ELR (cell line): ENCODE measurements around the gene VPS4B.
A peak's percentile ranks its signal among the peaks of the same experiment; 100 is the strongest.
"Not testable (repeated sequence)": the region's sequence is repeated elsewhere in the genome, so short reads cannot be mapped to it uniquely, and the experiment has no call there.

Source experiments
- DNase-seq: peaks from one replicate; pipeline ENCODE4 v3.0.0-alpha.2; 2015; ENCODE audit warnings: low read depth

VPS4B gene

DNA sequence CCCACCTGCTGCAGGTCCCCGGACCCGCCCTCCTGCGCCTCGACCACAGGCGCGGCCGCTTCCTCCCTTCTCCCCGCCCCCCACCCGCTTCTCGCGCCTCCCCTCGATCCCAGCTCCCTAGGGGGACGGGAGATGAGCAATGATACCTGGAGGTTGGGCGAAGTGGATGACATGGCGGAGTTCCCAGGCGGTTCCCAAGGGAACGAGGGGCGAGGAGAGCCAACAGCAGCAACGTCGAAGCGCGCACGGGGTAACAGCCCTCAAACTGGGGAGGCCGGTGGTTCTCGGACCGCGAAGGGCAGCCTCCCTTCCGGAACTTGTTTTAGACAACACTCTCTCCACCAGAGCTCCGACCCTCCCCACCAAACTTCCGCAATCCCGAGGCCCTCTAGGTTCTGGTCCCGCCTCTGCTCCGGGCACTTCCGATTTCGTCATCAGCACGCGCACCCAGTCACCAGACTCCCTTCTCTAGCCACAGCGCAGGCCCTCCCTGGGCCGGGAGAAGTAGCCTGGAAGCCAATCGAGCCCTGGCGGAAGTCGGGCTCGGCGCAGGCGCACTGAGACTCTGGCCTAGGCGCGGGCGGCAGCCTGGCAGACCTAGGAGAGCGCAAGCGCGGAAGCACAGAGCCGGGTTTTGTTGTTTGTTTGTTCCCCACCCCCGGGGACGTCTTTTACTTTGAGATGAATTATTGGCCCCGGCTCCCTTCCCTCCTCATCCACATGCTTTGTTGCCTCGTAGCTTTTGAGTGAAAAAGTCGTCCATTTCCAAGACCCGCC lies at the start of gene VPS4B:
Gene VPS4B (minus strand): TSS at position 390 of the 777 bp plus-strand sequence. CDS start 217 bp downstream, at position 173.
- peak; percentile 99 for DNase-seq

DNA sequence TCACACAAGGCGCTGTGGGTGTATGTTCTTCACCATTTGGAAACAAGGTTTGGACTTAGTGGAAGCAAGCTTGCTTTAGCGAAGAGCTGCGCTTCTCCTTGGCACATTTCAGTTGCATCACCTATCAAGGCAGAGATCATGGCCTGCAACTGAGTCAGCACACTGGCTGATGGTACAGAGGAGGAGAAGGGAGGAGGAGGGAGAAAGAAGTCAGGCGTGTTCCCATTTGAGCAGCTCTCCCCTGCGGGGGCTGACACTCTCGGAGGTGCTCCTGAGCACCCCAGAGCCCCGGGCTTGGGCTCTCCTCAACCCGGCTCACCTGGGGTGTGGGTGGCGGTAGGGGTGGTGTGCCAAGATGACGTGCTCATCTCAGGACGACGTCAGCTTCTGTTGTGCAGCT lies 48.5 kb upstream of the VPS4B start:
- no peak for DNase-seq

DNA sequence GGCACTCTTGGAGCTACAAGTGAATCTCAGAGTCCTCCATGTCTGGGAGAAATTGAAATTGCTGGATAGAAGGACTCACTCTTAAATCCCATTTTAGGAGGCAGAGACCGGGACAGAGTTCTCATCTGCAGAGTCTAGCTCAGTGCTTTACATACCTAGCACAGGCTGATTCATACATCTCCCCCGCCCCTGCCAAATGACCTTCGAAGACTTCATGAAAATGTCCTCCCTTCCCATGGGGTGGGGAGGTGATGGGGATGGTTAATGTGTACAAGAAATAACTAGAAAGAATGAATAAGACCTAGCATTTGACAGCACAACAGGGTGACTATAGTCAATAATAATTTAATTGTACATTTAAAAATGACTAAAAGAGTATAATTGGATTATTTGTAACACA lies 46.3 kb upstream of the VPS4B start:
- no peak for DNase-seq

DNA sequence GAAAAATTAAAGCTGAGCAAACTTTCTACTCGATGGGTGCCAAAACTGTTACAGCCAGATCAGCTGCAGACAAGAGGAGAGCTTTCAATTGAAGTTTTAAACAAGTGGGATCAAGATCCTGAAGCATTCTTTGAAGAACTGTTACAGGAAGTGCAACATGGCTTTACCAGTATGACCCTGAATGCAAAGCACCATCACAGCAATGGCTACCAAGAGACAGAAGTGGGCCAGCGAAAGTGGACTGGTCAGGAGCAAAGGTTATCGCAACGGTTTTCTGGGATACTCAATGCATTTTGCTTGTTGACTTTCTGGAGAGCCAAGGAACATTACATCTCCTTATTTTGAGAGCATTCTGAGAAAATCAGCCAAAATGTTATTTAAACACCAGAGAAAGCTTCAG lies 45.4 kb upstream of the VPS4B start:
- no peak for DNase-seq

DNA sequence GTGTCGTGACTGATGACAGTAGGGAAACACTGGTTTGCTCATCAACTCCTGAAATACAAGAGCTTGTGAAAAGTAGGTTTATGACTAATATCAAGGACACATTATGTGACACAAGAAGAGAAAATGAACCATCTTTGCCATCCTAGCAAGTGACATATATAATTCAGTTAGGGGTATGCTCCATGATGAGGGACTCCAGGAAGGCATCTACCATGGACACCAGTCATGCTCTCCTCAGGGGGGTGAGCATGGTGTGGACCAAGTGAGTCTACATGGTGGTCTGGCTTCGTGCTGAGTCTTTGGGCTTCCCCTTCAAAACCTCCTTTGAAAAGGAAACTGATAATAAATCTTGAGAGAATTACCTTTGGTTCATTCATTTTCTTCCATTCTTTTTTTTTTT lies 42.8 kb upstream of the VPS4B start:
- no peak for DNase-seq

DNA sequence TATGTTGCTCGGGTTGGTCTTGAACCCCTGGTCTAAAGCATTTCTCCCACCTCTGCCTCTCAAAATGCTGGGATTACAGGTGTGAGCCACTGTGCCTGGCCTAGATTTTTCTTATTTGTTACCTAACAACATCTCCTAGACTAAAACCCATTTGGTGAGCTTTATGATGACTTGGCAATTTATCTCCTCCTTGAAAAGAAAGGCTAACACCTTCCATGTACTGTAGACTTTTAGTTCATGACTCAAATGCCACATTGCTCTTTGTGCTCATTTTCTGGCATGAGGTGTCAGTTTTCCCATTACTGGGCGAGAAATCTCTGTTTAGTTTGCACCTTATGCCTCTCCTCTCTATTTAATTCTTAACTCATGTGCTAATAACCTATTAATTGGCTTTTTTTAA lies 42.2 kb upstream of the VPS4B start:
- no peak for DNase-seq

DNA sequence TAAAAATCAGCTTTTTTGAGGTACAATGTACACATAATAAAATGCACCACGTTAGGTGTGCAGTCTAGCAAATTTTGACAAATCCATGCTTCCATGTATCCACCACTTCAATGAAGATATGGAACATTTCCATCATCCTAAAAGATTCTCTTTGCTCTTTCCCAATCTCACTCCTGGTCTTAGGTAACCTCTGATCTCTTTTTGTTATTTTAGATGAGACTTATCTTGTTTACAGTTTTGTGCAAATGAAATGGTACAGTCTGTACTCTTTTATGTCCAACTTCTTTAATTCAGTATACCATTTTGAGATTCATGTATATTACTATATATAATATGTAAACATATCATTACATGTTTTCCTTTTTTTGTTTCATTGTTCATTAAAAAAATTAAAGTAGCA lies 38.1 kb upstream of the VPS4B start:
- no peak for DNase-seq

DNA sequence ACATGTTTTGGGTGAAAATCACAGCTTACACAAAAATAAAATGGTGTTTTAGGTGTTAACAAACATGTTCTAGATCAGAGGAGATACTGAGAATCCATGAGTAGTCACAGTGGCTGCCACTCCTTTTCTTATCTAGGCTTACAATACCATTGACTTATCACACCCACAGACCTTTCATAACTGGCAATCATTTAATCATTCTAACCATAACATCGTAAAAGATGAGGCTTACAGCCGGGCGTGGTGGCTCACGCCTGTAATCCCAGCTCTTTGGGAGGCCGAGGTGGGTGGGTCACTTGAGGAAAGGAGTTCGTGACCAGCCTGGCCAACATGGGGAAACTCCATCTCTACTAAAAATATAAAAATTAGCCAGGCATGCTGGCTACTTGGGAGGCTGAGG lies 35.7 kb upstream of the VPS4B start:
- no peak for DNase-seq

DNA sequence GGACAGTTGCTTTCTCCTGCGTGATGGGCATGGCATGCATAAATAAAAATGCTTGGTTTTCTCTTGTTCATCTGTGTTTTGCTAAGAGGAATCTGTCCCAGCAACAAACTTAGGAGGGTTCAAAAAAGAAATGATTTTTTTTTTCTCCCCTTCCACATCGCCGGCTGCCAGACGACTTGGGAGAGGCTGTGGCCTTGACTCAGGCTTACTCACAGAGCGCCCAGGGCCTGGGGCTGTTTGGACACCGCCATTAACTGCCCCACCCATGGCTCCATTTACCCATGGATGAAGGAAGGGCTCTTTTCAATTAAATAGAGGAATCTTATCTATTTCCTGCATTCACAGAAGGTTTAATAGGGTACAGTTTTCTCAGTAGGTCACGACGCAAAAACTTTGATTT lies 32.2 kb upstream of the VPS4B start:
- peak; percentile 92 for DNase-seq

DNA sequence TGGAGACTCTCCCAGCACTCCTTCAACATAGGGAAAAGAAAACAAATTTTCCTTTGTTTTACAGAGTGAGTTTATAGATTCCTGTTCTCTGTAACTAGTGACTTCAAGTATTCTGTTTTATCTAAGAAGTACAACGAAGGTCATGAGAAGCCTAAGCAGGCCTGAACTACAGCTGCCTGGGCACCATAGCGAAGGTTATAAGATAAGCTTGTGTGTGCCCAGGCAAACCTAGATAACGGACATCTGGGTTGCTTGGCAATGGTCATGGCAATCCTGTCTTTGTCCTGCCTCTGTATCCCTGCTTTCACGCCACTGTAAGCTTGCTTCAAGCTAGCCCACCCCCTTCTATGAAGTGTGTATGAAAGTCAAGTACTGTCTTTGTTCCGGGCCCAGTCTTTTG lies 30.5 kb upstream of the VPS4B start:
- not testable (repeated sequence) for DNase-seq

DNA sequence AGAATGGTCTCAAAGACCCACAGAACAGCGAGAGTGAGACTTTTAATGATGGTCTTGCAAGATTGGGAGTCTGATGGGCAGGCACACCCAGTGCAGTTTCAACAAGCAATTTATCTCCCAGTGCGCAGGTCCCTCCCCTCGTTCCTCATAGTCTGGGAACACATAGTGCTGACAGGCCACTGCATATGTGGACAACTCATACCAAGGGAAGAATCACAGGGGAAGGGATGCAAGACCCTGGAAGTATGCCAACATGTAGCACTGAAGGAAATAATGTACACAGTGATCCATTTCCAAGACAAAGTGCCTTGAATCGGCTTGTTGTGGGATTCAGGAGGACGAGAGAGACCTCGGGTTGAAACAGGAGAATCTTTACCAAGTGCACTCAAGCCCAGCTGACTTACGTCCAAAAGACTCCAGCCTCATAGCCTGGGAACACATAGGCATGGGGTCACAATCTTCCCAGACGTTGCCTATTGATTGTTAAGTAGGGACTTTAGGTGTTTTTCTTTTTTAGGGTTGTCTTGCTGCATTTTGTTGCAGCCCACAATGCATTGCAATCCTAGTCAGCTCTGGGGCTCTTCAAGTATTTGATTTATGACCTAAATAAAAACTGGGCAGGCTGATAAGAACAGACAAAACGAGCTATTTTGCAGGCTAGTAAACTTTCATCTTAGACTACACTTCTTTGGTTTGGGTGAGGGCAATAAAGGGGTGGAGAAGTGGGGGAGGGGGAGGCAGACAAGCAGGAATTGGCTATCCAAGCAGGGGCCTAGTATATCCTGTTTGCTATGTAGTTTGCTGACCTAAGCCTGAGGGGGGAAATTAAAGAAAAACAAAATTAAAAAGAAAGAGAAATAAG lies 29.8 kb upstream of the VPS4B start:
- peak; percentile 35 for DNase-seq

DNA sequence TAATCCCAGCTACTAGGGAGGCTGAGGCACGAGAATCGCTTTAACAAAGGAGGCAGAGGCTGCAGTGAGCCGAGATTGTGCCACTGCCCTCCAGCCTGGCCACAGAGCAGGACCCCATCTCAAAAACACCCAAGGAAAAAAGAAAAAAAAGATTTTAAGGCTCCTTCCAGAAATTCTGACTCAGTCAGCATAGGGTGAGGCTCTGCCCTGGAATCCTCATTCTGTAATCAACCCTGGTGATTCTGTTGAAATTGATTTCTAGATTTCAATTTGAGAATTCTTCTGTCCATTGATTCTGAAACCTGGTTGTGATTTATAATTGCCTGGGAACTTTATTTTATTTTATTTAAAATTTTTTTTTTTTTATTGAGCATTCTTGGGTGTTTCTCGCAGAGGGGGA lies 27.1 kb upstream of the VPS4B start:
- no peak for DNase-seq

DNA sequence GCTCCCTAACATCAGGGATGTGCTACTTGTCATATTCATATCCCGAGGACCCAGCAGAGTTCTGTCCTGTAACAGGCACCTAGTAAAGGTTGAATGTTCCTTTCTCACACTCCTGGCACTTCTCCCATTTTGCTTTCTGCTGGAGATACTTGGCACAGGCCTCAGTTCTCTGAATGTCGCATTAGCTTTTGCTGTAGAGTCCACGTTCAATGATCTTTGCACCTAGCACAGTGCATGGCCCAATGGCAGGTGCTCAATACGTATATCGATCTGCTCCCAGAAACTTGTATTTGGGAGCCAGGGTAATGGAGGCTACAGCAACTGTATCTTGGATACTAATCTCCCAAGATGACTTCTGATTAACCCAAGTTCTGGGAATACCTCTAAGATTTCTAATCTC lies 24.8 kb upstream of the VPS4B start:
- DNase-seq: no peak

DNA sequence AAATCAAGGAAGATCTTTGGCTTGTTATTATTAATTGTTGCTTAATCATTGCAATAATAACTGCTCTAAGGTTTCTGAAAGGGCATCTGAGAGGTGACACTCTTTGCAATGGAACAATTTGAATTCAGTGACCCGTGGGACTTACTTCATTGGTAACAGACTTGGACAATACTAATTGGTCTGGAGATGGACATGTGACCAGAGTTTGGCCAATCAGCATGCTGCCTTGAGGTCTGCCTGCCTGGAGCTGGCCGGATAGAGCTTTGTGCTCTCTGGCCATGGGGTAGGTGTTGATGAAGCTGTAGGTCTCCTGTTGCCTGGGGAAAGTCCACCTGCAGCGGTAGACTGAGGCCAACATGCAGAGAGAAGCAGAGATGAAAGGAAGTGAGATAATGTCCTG lies 24.0 kb upstream of the VPS4B start:
- DNase-seq: no peak

DNA sequence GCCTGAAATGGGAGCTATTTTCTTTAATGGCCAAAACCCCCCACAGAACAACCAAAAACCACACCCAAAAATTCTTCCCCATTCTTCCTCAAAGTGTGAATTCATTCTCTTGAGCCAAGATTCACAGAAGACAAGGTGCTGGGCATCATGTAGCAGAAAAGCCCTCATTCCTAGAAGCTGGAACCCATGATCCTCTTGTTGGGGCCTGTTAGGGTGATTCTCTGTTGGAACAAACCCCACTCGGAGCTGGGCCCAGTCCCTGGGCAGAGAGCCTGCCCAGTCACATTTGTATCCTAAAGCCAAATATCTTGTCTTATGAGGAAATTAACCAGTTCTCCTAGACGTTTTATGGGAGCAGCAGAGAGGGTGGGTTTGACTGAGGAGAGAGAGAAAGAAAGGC lies 22.8 kb upstream of the VPS4B start:
- DNase-seq: no peak

DNA sequence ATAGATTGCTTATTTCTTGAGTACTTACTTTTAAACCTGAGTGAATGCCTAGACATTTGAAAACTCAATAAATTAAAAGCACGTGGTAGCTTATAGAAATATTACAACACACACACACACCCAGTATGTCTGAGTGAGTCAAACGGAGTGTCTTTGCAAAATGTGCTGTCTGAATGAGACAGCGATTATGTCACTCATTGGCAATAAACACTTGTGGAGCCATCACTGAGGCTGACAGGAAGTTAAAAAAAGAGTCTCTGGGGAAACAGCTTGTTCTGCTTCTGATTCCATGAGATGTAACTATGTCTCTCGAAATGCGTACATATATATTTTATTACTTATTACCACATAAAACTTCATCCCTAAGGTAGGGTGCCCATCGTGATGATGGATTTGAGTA lies 22.3 kb upstream of the VPS4B start:
- peak; percentile 87 for DNase-seq

DNA sequence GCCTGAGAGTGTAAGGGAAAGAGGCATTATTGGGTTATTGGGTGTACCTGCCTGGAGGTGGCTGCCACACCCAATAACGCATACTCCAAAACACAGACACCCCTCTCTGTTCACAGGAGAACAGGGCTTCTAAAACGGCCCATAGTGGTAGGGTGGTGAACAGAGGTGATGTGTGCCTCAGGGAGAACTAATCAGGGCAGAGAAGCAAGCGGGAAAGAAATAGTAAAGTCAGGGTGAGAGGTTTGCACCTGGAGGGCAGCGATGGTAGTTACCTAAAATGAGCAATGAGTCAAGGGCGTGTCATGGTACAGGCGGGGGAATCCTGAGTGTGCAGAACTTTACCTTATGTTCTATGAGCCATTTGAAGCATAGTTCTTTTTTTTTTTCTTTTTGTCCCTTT lies 21.6 kb upstream of the VPS4B start:
- peak; percentile 36 for DNase-seq

DNA sequence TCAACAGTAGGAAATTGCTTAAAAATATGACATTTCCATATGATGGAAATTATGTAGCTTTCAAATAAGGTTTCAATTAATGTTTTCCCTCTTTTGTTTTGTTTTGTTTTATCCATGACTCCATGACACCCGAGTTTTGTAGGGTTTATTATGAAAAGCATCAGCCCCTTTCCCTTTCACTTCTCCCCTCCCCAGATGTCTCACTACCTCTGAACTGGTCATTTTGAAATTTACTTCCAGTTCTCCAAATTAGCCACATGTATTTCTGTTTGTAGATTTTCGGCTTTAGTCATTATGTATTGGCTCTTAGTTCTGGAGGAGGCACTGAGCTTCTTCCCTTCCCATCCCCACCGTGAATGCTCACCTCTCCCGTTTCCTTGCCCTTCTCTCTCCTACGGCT lies 18.6 kb upstream of the VPS4B start:
- DNase-seq: no peak

DNA sequence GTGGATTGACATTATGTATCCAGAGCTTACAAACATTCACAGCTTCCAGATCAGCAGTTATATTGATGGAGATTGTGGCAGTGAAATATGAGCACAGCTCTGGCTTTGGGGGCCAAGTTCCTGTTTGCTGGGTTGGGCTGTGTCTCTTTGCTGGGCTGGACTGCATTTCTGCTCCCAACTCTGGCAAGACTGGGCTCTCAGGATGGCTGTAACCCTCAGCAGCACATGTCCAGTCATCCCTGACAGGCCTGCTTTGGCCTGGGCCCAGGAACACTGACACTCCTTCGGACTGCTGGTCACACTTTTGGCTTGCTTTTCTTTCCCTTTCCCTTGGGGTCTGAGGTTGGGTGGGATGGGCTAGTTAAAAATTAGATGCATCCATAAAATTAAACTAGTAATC lies 17.9 kb upstream of the VPS4B start:
- DNase-seq: peak; percentile 56

DNA sequence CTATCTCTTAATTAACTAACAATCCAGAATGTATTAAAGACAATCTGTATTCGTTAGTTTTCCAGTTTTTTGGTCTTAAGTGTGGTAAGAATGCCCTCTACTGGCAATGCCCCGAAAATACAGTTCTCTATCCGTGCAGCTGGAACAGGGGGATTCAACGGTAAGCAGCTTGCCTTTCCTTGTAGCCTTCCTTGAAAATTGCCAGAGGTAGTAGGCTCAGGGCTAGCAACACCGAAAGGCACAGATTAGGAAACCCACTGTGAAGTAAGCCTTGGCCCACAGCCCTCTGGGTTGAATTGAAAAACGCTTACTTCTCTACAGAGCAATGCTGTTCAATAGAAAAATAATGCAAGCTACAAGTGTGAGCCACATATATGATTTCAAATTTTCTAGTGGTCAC lies 17.1 kb upstream of the VPS4B start:
- DNase-seq: peak; percentile 74

DNA sequence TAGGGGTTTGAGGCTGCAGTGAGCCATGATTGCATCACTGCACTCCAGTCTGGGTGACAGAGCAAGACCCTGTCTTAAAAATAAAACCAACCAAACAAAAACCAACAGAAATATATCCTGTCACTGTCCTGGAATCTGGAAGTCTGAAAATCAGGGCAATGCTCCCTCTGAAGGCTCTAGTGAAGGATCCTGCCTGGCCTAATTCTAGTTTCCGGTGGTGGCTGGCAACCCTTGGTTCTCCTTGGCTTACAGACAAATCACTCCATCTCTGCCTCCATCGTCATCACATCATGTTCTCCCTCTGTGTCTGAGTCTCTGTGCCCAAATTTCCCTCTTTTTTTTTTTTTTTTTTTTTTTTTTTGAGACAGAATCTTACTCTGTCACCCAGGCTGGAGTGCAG lies 15.9 kb upstream of the VPS4B start:
- no peak for DNase-seq

DNA sequence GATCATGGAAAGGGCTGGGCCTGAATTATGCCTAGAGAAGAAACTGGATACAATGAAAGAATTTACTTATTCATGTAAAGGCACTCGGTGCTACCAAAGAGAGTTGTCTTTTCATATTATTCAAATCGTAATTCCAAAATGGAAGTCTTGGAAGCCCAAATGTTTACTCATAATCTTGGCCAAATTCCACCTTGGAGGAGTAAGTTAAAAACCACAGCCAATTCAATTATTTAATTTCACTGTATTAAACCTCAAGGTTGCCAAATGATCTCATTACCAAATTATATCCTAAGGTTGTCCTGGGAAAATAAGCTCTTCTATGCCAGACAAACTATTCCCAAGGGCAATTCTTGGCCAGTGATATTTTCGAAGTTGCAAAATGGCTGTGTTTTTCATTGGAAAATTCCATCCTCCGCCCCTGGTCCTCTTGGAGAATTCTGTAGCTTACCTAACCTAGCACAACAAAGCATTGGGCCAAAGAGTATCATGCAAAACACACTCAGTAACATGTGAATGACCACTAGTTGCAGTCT lies 11.1 kb upstream of the VPS4B start:
- DNase-seq: no peak

DNA sequence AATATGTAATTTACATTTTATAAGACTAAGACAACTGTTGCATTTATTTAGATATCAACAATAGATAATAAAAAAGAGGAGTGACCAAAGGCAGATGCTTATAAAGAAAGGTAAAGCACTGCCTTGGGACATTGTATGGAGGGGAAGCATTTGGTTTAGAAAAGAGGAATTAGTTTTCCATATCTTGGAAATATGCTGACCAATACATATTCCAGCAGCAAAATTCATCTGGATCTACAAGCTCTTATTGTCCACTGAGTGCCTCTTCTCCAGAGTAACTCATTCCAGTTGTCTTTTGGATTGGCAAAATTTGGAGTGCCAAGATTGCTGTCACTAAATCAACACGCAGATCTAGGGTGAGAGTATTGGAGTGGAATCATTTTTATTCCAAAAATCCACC lies 8.9 kb upstream of the VPS4B start:
- DNase-seq: no peak
